GM12878 (cell line): ENCODE data around the gene DNAJB14. TPM values are rescaled to one million over a fixed set of nuclear protein-coding genes. Genes with fewer than 3 reads are reported as not detected.

ENCODE experiments used
- FOXM1 ChIP-seq: IDR thresholded peaks from 2 replicates; pipeline ENCODE4 v1.6.1; 2012; ENCODE audit warnings: low read depth, mild to moderate bottlenecking, inconsistent platforms, low read length, moderate library complexity
- polyA plus RNA-seq, 11 experiments: library from polyadenylated mRNA; depleted of rRNA in 4 of 11; unstranded in 6 of 11; stranded (reverse) in 5 of 11; fragments of >200 nt; fragmentation: Nextera tagmentation in 4 of 11; fragmentation: Illumina TruSeq in 1 of 11; extraction: Ambion mirVana in 4 of 11; extraction: Trizol in 1 of 11; gene quantifications; 1 replicate in 1 of 11; 2 replicates in 10 of 11; pipeline versions ENCODE4 v1.2.1 to v1.2.3, GENCODE V29; 2011 to 2016; ENCODE audit warnings: inconsistent platforms in 2 of 11, missing spikeins in 2 of 11, low read depth in 1 of 11
- total RNA-seq, 4 experiments: library from RNA; depleted of rRNA in 3 of 4; stranded (reverse); fragments of >200 nt in 3 of 4; fragmentation: Illumina TruSeq in 1 of 4; extraction: Trizol in 1 of 4; gene quantifications; 2 replicates each; pipeline versions ENCODE4 v1.2.1 to v1.2.3, GENCODE V29; 2013 to 2021
- TF ChIP-seq, protein P1 (sequence below): fragments of 450-650 bp; IDR thresholded peaks from 2 replicates; pipeline ENCODE4 v1.6.1; 2017; ENCODE audit warnings: mild to moderate bottlenecking, moderate library complexity
- TF ChIP-seq, protein P2 (sequence below): fragments of 450-650 bp; formaldehyde crosslinking; IDR thresholded peaks from 2 replicates; pipeline ENCODE4 v1.4.0; 2022; ENCODE audit warnings: mild to moderate bottlenecking, moderate library complexity

The DNAJB14 gene
- total and polyA plus RNA-seq, 10 of the 15 experiments (the other 5 are each of a cell fraction or from before 2014, with no cell fraction given), result 9.5 to 49.2 (median 27.8) TPM

DNA sequence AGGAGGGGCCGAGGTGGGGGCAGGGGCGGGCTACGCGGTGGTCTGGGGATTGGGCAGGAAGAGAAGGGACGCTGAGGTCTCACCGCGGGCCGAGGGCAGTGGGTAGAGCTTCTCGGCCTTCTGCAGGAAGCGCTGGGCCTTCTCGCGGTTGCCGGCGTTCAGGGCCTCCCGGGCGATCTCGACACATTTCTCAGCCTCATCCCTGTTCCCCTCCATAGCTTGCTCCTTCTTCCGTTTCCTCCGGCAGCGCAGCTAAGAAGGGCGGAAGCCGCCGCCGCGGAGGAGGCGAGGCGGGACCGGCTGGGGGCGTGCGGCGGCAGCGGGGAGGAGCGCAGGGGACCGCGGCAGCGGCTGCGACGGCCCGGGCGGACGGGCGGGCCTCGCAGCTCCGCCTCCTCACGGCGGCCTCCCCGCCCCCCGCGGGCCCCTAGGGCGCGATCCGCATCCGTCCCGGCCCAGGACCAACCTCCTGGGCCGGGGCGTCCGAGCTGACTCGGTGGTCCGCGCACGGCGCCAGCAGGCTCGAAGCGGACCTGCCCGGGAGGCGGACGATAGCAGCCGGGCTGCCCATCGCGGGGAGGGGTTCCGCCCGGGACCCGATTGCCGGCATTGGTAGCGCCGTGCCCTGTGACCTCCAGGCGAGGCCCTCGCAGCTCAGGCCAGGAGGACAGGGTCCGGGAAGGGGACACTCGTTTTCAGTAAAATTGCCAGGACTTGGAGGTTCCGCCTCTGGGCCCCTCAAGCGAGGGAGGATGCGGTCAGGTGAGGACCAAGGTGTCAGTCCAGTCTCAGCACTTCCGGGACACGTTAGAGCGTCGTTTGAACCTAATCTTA lies at the start of gene DNAJB14 (continued):
- TF ChIP-seq, protein P1, sequence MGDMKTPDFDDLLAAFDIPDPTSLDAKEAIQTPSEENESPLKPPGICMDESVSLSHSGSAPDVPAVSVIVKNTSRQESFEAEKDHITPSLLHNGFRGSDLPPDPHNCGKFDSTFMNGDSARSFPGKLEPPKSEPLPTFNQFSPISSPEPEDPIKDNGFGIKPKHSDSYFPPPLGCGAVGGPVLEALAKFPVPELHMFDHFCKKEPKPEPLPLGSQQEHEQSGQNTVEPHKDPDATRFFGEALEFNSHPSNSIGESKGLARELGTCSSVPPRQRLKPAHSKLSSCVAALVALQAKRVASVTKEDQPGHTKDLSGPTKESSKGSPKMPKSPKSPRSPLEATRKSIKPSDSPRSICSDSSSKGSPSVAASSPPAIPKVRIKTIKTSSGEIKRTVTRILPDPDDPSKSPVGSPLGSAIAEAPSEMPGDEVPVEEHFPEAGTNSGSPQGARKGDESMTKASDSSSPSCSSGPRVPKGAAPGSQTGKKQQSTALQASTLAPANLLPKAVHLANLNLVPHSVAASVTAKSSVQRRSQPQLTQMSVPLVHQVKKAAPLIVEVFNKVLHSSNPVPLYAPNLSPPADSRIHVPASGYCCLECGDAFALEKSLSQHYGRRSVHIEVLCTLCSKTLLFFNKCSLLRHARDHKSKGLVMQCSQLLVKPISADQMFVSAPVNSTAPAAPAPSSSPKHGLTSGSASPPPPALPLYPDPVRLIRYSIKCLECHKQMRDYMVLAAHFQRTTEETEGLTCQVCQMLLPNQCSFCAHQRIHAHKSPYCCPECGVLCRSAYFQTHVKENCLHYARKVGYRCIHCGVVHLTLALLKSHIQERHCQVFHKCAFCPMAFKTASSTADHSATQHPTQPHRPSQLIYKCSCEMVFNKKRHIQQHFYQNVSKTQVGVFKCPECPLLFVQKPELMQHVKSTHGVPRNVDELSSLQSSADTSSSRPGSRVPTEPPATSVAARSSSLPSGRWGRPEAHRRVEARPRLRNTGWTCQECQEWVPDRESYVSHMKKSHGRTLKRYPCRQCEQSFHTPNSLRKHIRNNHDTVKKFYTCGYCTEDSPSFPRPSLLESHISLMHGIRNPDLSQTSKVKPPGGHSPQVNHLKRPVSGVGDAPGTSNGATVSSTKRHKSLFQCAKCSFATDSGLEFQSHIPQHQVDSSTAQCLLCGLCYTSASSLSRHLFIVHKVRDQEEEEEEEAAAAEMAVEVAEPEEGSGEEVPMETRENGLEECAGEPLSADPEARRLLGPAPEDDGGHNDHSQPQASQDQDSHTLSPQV, result no peak
- TF ChIP-seq, protein P2, sequence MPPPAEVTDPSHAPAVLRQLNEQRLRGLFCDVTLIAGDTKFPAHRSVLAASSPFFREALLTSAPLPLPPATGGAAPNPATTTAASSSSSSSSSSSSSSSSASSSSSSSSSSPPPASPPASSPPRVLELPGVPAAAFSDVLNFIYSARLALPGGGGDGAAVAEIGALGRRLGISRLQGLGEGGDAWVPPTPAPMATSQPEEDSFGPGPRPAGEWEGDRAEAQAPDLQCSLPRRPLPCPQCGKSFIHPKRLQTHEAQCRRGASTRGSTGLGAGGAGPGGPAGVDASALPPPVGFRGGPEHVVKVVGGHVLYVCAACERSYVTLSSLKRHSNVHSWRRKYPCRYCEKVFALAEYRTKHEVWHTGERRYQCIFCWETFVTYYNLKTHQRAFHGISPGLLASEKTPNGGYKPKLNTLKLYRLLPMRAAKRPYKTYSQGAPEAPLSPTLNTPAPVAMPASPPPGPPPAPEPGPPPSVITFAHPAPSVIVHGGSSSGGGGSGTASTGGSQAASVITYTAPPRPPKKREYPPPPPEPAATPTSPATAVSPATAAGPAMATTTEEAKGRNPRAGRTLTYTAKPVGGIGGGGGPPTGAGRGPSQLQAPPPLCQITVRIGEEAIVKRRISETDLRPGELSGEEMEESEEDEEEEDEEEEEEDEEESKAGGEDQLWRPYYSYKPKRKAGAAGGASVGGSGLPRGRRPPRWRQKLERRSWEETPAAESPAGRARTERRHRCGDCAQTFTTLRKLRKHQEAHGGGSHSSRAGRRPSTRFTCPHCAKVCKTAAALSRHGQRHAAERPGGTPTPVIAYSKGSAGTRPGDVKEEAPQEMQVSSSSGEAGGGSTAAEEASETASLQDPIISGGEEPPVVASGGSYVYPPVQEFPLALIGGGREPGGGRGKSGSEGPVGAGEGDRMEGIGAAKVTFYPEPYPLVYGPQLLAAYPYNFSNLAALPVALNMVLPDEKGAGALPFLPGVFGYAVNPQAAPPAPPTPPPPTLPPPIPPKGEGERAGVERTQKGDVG (CRISPR knock-in tag), result no peak
- TF ChIP-seq FOXM1, result 0 out of 2 replicates have a peak, but pooled peaks have one; percentile 18
